HG03354 (cell line): Measurements from ENCODE around the gene ELAVL4.
"Not testable (repeated sequence)": the region's sequence is repeated elsewhere in the genome, so short reads cannot be mapped to it uniquely, and the experiment has no call there.

Experiments
- ATAC-seq: cut with Tn5 transposase; IDR thresholded peaks from one replicate; pipeline ENCODE4 v1.9.1; 2021; ENCODE audit warnings: mild to moderate bottlenecking; ENCODE audit not compliant: unreplicated experiment, poor library complexity, severe bottlenecking

ELAVL4 gene

GRCh38 chr1:50111503-50111902, 2.8 kb downstream of the ELAVL4 start:
- no peak for ATAC-seq

GRCh38 chr1:50112193-50112592, 3.5 kb downstream of the ELAVL4 start:
- ATAC-seq, result no peak

- ATAC-seq, result no peak
Measured at GRCh38 chr1:50123071-50123470, 14.4 kb downstream of the ELAVL4 start.

GRCh38 chr1:50126927-50127715, 18.4 kb downstream of the ELAVL4 start:
- no peak for ATAC-seq

- ATAC-seq, result no peak
Measured at GRCh38 chr1:50129201-50129600, 20.5 kb downstream of the ELAVL4 start.

- no peak for ATAC-seq
Measured at GRCh38 chr1:50132347-50132894, 23.7 kb downstream of the ELAVL4 start.

- no peak for ATAC-seq
Measured at GRCh38 chr1:50135716-50136115, 27.0 kb downstream of the ELAVL4 start.

GRCh38 chr1:50139339-50140181, 30.8 kb downstream of the ELAVL4 start:
- no peak for ATAC-seq

GRCh38 chr1:50140182-50140447, 31.4 kb downstream of the ELAVL4 start:
- no peak for ATAC-seq

GRCh38 chr1:50147191-50147850, 38.6 kb downstream of the ELAVL4 start:
- no peak for ATAC-seq

GRCh38 chr1:50148142-50148923, 39.6 kb downstream of the ELAVL4 start:
- ATAC-seq, result no peak

- no peak for ATAC-seq
Measured at GRCh38 chr1:50152236-50152635, 43.5 kb downstream of the ELAVL4 start.

GRCh38 chr1:50155541-50155940, 46.8 kb downstream of the ELAVL4 start:
- ATAC-seq, result no peak

- ATAC-seq, result no peak
Measured at GRCh38 chr1:50156241-50157010, 47.7 kb downstream of the ELAVL4 start.

GRCh38 chr1:50157306-50157941, 48.7 kb downstream of the ELAVL4 start:
- ATAC-seq, result no peak

- no peak for ATAC-seq
Measured at GRCh38 chr1:50158421-50158820, 49.7 kb downstream of the ELAVL4 start.

GRCh38 chr1:50163680-50164079, 55.0 kb downstream of the ELAVL4 start:
- no peak for ATAC-seq

GRCh38 chr1:50166351-50166750, 57.6 kb downstream of the ELAVL4 start:
- not testable (repeated sequence) for ATAC-seq

- ATAC-seq, result no peak
Measured at GRCh38 chr1:50172299-50172698, 63.6 kb downstream of the ELAVL4 start.
